HCT116 (cell line): ENCODE data around the gene CYB5R3. TPM values are rescaled to one million over a fixed set of nuclear protein-coding genes. Genes with fewer than 3 reads are reported as not detected.
A peak's percentile ranks its signal among the peaks of the same experiment; 100 is the strongest.
"Not testable (repeated sequence)": the region's sequence is repeated elsewhere in the genome, so short reads cannot be mapped to it uniquely, and the experiment has no call there.

Experiments used
- ATAC-seq: fragments of 200-7000 bp; cut with Tn5 transposase; 2 replicates; pipeline ENCODE4 v1.9.1; 2020; ENCODE audit warnings: mild to moderate bottlenecking, moderate library complexity
- BruUV-seq: library from RNA; stranded (reverse); fragments of 400-500 nt; replicated peaks from 2 replicates; lab custom pipeline; 2021; lab: Mats Ljungman, UMichigan
- CTCF ChIA-PET: fragments of 300-600 bp; sonication (Branson Sonifier 250); formaldehyde crosslinking; loops from one replicate; lab custom pipeline; 2021; ENCODE audit warnings: antibody characterized with exemption; lab: Charles Lee
- POLR2A ChIA-PET: fragments of 300-600, 350-600 bp; sonication (Branson Sonifier 250); formaldehyde crosslinking; loops from one replicate; lab custom pipeline; 2021; ENCODE audit warnings: antibody characterized with exemption; lab: Charles Lee
- RAD21 ChIA-PET, 2 experiments: fragments of 300-600 bp; sonication (Branson Sonifier 250); formaldehyde crosslinking; loops; one replicate each; lab custom pipeline; 2023; ENCODE audit warnings: low total read pairs in 2 of 2; ENCODE audit not compliant: uncharacterized antibody in 2 of 2, unreplicated experiment in 2 of 2, low non-redundant PET in 1 of 2; lab: Charles Lee
- DNase-seq: peaks from one replicate; pipeline ENCODE4 v3.0.0-alpha.2; 2010; ENCODE audit warnings: low read depth, low spot score
- H2AFZ ChIP-seq: fragments of 200-600 bp; shearing (Covaris generic), sonication (generic); 2 replicates; pipeline ENCODE4 v1.6.1; 2017; ENCODE audit warnings: low read depth, mixed run types, mixed read lengths, antibody characterized with exemption, low read length; ENCODE audit not compliant: poor library complexity, severe bottlenecking
- H3K27ac ChIP-seq: 2 replicates; pipeline ENCODE4 v1.5.1; 2012; ENCODE audit warnings: low read depth, low read length
- H3K27me3 ChIP-seq: fragments of 200-600 bp; sonication (generic); 2 replicates; pipeline ENCODE4 v1.6.1; 2016; ENCODE audit warnings: mixed run types, low read length, mixed read lengths; ENCODE audit not compliant: insufficient read depth
- H3K36me3 ChIP-seq, 2 experiments: fragments of 200-500 bp in 1 of 2; fragments of 200-600 bp in 1 of 2; sonication (Bioruptor generic) in 1 of 2; sonication (generic) in 1 of 2; 2 replicates each; pipeline versions ENCODE4 v1.5.1 to v1.6.1; 2014 to 2016; ENCODE audit warnings: low read length in 2 of 2, inconsistent platforms in 1 of 2, mixed read lengths in 1 of 2, mixed run types in 1 of 2; ENCODE audit not compliant: insufficient read depth in 2 of 2, control insufficient read depth in 1 of 2
- H3K4me1 ChIP-seq, 2 experiments: fragments of 200-600 bp in 1 of 2; sonication (generic) in 1 of 2; 2 replicates each; pipeline versions ENCODE4 v1.5.1 to v1.6.1; 2012 to 2017; ENCODE audit warnings: low read length in 2 of 2, inconsistent platforms in 1 of 2, mild to moderate bottlenecking in 1 of 2, mixed read lengths in 1 of 2, mixed run types in 1 of 2, moderate library complexity in 1 of 2; ENCODE audit not compliant: insufficient read depth in 2 of 2, control insufficient read depth in 1 of 2
- H3K4me2 ChIP-seq: fragments of 200-600 bp; sonication (generic); 2 replicates; pipeline ENCODE4 v1.6.1; 2017; ENCODE audit warnings: mixed run types, low read length, mixed read lengths
- H3K4me3 ChIP-seq, 2 experiments: fragments of 200-600 bp in 1 of 2; sonication (generic) in 1 of 2; replicated peaks in 1 of 2; 2 replicates each; pipeline ENCODE4 v1.5.1; 2011 to 2016; ENCODE audit warnings: low read length in 2 of 2, control low read depth in 1 of 2, low read depth in 1 of 2, mild to moderate bottlenecking in 1 of 2, mixed read lengths in 1 of 2, mixed run types in 1 of 2
- H3K79me2 ChIP-seq: fragments of 200-600 bp; sonication (generic); 2 replicates; pipeline ENCODE4 v1.6.1; 2017; ENCODE audit warnings: mild to moderate bottlenecking, mixed run types, low read length, moderate library complexity, mixed read lengths; ENCODE audit not compliant: insufficient read depth
- H3K9ac ChIP-seq: fragments of 200-600 bp; sonication (generic); 2 replicates; pipeline ENCODE4 v1.6.1; 2016; ENCODE audit warnings: low read length, mixed read lengths
- H3K9me2 ChIP-seq: fragments of 200-600 bp; sonication (generic), shearing (Covaris generic); 2 replicates; pipeline ENCODE4 v1.6.1; 2017; ENCODE audit warnings: mixed run types, mild to moderate bottlenecking, moderate library complexity; ENCODE audit not compliant: insufficient read depth
- H3K9me3 ChIP-seq, 2 experiments: fragments of 200-500 bp in 1 of 2; fragments of 200-600 bp in 1 of 2; sonication (Bioruptor generic) in 1 of 2; sonication (generic) in 1 of 2; 2 replicates each; pipeline ENCODE4 v1.6.1; 2014 to 2017; ENCODE audit warnings: low read length in 2 of 2, mixed read lengths in 2 of 2, inconsistent platforms in 1 of 2, low read depth in 1 of 2, mild to moderate bottlenecking in 1 of 2, mixed run types in 1 of 2, moderate library complexity in 1 of 2; ENCODE audit not compliant: control insufficient read depth in 1 of 2, insufficient read depth in 1 of 2
- H4K20me1 ChIP-seq: fragments of 200-600 bp; sonication (generic), shearing (Covaris generic); 2 replicates; pipeline ENCODE4 v1.6.1; 2017; ENCODE audit warnings: mixed run types, mild to moderate bottlenecking, moderate library complexity; ENCODE audit not compliant: insufficient read depth
- ELF1 ChIP-seq: IDR thresholded peaks from 2 replicates; pipeline ENCODE4 v1.6.1; 2012; ENCODE audit warnings: low read depth, borderline replicate concordance
- EZH2 ChIP-seq: fragments of 200-600 bp; sonication (generic); IDR thresholded peaks from 2 replicates; pipeline ENCODE4 v1.6.1; 2017; ENCODE audit warnings: antibody characterized with exemption, mixed run types
- FOSL1 ChIP-seq: IDR thresholded peaks from 2 replicates; pipeline ENCODE4 v1.6.1; 2012; ENCODE audit warnings: low read depth
- POLR2AphosphoS5 ChIP-seq: IDR thresholded peaks from 2 replicates; pipeline ENCODE4 v1.6.1; 2011; ENCODE audit warnings: mild to moderate bottlenecking, low read depth, low read length, moderate library complexity
- SIN3A ChIP-seq: IDR thresholded peaks from 2 replicates; pipeline ENCODE4 v1.6.1; 2012; ENCODE audit warnings: low read depth
- SRF ChIP-seq: IDR thresholded peaks from 2 replicates; pipeline ENCODE4 v1.6.1; 2012; ENCODE audit warnings: low read depth
- intact Hi-C: fragments of 100-400 bp; cut with micrococcal nuclease; formaldehyde crosslinking; loops from 2 replicates; pipeline ENCODE4 v1.10.0; 2022
- total RNA-seq: library from RNA; stranded (reverse); gene quantifications from one replicate; pipeline ENCODE4 v1.2.1, GENCODE V29; 2021; ENCODE audit not compliant: unreplicated experiment

The CYB5R3 gene
- total RNA-seq, 1 experiment from 2014 or later = 127 TPM

GRCh38 chr22:42676059-42676607 is 26.9 kb upstream of the CYB5R3 start:
- Histone ChIP-seq H3K27ac (no peak overlapping the region), H3K9me2 (no peaks in the 10 kb centered on the region), H3K9me3 (peaks cover 0 to 10% of the 10 kb centered on the region in 2 experiments; a peak in 1 of 4 replicates), H3K36me3 (no peaks in the 10 kb centered on the region), H3K79me2 (no peaks in the 10 kb centered on the region), H3K9ac (no peak overlapping the region), H3K4me1 (peaks cover 6 to 20% of the 10 kb centered on the region in 2 experiments; a peak in 3 of 4 replicates), H2AFZ (no peak overlapping the region), H3K4me3 (no peak overlapping the region), H3K27me3 (no peaks in the 10 kb centered on the region), H3K4me2 (no peak overlapping the region), H4K20me1 (no peaks in the 10 kb centered on the region)
- intact Hi-C loops = no loop called here
- CTCF ChIA-PET = no interaction called here
- TF ChIP-seq SRF = no peak
- no peak for TF ChIP-seq FOSL1
- TF ChIP-seq SIN3A = no peak
- TF ChIP-seq POLR2AphosphoS5 = no peak
- no peak for TF ChIP-seq EZH2
- POLR2A ChIA-PET = no interaction called here
- ATAC-seq = no peak
- RAD21 ChIA-PET = no interaction called here
- BruUV-seq = no TSS peak
- DNase-seq = no peak

DNA sequence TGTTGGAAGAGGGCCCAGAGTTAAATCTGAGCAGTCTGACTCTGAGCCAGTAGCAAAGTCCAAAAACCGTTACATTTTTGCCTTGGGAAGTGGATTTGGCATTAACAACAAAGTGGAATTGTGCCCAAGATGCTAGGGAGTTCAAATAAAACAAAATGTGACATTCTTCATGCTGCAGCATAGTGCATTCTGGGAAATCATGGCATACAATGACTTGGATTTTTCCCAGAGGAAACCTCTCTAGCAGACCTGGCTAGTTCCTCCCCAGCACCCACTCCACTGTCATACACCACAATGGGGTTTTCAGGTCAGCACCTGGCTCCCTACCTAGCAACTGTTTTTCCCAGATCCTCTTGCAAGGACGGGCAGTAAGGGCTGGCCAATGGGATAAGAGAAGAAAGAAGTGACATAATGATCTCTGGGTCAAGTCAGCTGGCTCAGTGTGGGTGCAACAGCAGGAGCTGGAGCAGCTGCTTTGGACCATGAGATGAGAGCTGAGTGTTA is 24.8 kb upstream of the CYB5R3 start:
- 0 out of 2 replicates have a peak overlapping the region, but pooled peaks have one; percentile 8 for H3K4me2 ChIP-seq
- ChIA-PET RAD21 (no interaction called here), CTCF (no interaction called here), POLR2A (interaction anchor here (1.4 kb wide), 1 partner anchor 59 kb away, joined by 5 read pairs; no protein-coding TSS in a partner anchor)
- no peaks in the 10 kb centered on the region for H3K79me2 ChIP-seq
- peaks cover 0 to 6% of the 10 kb centered on the region in 2 experiments; a peak in 1 of 4 replicates for H3K9me3 ChIP-seq
- no peak for DNase-seq
- H3K27me3 ChIP-seq = no peaks in the 10 kb centered on the region
- ATAC-seq = peak; percentile 69
- no peak overlapping the region for H3K4me3 ChIP-seq
- no peak overlapping the region for H3K9ac ChIP-seq
- TF ChIP-seq ELF1 = no peak
- H3K36me3 ChIP-seq = no peaks in the 10 kb centered on the region
- intact Hi-C loops = no loop called here
- peak overlapping the region; percentile 73 for H2AFZ ChIP-seq
- H4K20me1 ChIP-seq = no peaks in the 10 kb centered on the region
- BruUV-seq = no TSS peak
- no peak overlapping the region for H3K27ac ChIP-seq
- H3K4me1 ChIP-seq = peaks cover 0 to 12% of the 10 kb centered on the region in 2 experiments; a peak in 2 of 4 replicates
- H3K9me2 ChIP-seq = no peaks in the 10 kb centered on the region

DNA sequence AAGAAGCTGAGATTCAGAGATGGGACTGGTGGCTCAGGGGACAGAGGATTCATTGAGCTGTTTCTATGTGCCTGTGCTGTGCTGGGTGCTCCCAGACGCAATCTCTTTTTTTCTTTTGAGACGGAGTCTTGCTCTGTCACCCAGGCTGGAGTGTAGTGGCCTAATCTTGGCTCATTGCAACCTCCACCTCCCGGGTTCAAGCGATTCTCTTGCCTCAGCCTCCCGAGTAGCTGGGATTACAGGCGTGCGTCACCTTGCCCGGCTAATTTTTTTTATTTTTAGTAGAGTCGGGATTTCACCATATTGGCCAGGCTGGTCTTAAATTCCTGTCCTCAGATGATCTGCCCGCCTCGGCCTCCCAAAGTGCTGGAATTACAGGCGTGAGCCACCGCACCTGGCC is 23.9 kb upstream of the CYB5R3 start:
- H3K9me3 ChIP-seq, H3K27ac ChIP-seq, H3K79me2 ChIP-seq, BruUV-seq, H3K27me3 ChIP-seq, H4K20me1 ChIP-seq, intact Hi-C loops, H3K9ac ChIP-seq, H3K4me3 ChIP-seq, POLR2A ChIA-PET, H2AFZ ChIP-seq, DNase-seq, ATAC-seq, RAD21 ChIA-PET, H3K36me3 ChIP-seq, CTCF ChIA-PET, H3K4me2 ChIP-seq, H3K9me2 ChIP-seq: not testable (repeated sequence)
- peaks cover 0 to 13% of the 10 kb centered on the region in 2 experiments; a peak in 3 of 4 replicates for H3K4me1 ChIP-seq
